HL-60 (cell line): ENCODE data around the gene TANC1.

ENCODE experiments used
- DNase-seq, 2 experiments: peaks; one replicate each; pipeline ENCODE4 v3.0.0-alpha.2; 2010 to 2020; ENCODE audit warnings: low read depth in 1 of 2, low spot score in 1 of 2
- H3K27ac ChIP-seq: fragments of 250-450 bp; sonication (Bioruptor Pico); replicated peaks from 2 replicates; pipeline ENCODE4 v1.5.1; 2020; ENCODE audit warnings: mild to moderate bottlenecking, moderate library complexity
- H3K27me3 ChIP-seq: fragments of 250-450 bp; sonication (Bioruptor Pico); 2 replicates; pipeline ENCODE4 v1.5.1; 2021; ENCODE audit warnings: mild to moderate bottlenecking, moderate library complexity; ENCODE audit not compliant: insufficient read depth, poor library complexity, severe bottlenecking
- H3K4me3 ChIP-seq: replicated peaks from 2 replicates; pipeline ENCODE4 v1.5.1; 2011; ENCODE audit warnings: mild to moderate bottlenecking, control low read depth, low read length; ENCODE audit not compliant: insufficient read depth
- GABPA ChIP-seq: IDR thresholded peaks from 2 replicates; pipeline ENCODE4 v1.6.1; 2012; ENCODE audit warnings: low read depth
- POLR2AphosphoS5 ChIP-seq: IDR thresholded peaks from 2 replicates; pipeline ENCODE4 v1.6.1; 2012; ENCODE audit warnings: low read depth
- SPI1 ChIP-seq: IDR thresholded peaks from 2 replicates; pipeline ENCODE4 v1.6.1; 2012; ENCODE audit warnings: low read depth, mild to moderate bottlenecking, borderline replicate concordance
- TF ChIP-seq, protein P1 (sequence below): IDR thresholded peaks from 2 replicates; pipeline ENCODE4 v1.6.1; 2012; ENCODE audit warnings: low read depth; ENCODE audit not compliant: insufficient replicate concordance
- TF ChIP-seq, protein P2 (sequence below): IDR thresholded peaks from one replicate; pipeline ENCODE4 v1.5.1; 2011; ENCODE audit warnings: low read length, control low read depth, inconsistent platforms; ENCODE audit not compliant: insufficient read depth

TANC1 gene

DNA sequence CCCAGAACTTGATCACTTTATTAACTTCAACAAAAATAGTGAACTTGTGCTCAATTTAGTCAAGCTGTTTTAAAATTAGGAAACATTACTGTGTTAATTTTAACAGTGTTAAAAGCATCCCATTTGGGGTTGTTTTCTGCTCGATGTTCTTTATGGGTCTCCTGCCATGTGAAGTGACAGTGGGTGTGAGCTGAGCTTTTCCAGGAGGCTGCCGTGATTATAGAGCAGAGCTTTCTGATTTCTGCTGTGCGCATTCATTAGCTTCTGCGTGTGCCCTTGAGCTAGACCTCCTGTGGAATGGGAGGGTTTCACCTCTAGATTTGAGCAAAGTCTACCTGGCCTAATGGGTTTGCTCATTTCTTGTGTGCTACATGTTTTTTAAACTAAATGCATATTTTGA is 196.6 kb downstream of the TANC1 start:
- H3K4me3 ChIP-seq, result no peak overlapping the region
- TF ChIP-seq SPI1, result no peak
- TF ChIP-seq, protein P1, sequence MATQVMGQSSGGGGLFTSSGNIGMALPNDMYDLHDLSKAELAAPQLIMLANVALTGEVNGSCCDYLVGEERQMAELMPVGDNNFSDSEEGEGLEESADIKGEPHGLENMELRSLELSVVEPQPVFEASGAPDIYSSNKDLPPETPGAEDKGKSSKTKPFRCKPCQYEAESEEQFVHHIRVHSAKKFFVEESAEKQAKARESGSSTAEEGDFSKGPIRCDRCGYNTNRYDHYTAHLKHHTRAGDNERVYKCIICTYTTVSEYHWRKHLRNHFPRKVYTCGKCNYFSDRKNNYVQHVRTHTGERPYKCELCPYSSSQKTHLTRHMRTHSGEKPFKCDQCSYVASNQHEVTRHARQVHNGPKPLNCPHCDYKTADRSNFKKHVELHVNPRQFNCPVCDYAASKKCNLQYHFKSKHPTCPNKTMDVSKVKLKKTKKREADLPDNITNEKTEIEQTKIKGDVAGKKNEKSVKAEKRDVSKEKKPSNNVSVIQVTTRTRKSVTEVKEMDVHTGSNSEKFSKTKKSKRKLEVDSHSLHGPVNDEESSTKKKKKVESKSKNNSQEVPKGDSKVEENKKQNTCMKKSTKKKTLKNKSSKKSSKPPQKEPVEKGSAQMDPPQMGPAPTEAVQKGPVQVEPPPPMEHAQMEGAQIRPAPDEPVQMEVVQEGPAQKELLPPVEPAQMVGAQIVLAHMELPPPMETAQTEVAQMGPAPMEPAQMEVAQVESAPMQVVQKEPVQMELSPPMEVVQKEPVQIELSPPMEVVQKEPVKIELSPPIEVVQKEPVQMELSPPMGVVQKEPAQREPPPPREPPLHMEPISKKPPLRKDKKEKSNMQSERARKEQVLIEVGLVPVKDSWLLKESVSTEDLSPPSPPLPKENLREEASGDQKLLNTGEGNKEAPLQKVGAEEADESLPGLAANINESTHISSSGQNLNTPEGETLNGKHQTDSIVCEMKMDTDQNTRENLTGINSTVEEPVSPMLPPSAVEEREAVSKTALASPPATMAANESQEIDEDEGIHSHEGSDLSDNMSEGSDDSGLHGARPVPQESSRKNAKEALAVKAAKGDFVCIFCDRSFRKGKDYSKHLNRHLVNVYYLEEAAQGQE, result no peak
- TF ChIP-seq, protein P2, sequence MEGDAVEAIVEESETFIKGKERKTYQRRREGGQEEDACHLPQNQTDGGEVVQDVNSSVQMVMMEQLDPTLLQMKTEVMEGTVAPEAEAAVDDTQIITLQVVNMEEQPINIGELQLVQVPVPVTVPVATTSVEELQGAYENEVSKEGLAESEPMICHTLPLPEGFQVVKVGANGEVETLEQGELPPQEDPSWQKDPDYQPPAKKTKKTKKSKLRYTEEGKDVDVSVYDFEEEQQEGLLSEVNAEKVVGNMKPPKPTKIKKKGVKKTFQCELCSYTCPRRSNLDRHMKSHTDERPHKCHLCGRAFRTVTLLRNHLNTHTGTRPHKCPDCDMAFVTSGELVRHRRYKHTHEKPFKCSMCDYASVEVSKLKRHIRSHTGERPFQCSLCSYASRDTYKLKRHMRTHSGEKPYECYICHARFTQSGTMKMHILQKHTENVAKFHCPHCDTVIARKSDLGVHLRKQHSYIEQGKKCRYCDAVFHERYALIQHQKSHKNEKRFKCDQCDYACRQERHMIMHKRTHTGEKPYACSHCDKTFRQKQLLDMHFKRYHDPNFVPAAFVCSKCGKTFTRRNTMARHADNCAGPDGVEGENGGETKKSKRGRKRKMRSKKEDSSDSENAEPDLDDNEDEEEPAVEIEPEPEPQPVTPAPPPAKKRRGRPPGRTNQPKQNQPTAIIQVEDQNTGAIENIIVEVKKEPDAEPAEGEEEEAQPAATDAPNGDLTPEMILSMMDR, result no peak
- no peak for TF ChIP-seq POLR2AphosphoS5
- no peak for TF ChIP-seq GABPA
- no peaks in the 10 kb centered on the region for H3K27me3 ChIP-seq
- no peak overlapping the region for H3K27ac ChIP-seq
- no peak for DNase-seq

DNA sequence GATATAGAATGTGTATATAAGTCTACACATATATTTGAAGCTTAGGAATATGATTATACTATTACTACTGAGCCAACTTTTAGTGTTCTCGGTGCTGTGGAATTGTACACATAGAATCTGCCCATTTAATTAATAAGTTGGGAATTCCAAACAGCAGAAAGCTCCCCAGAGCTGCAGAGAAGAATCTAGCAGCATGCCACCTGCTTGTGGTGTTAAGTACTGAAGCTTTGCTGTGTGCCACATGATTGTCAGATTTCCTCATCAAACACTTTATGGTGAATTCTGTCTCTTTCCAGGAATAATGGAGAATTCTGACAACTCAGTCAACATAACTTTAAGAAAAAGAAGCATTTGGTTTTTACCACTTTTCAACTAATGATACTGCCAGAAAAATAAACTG is 200.3 kb downstream of the TANC1 start:
- no peak overlapping the region for H3K4me3 ChIP-seq

DNA sequence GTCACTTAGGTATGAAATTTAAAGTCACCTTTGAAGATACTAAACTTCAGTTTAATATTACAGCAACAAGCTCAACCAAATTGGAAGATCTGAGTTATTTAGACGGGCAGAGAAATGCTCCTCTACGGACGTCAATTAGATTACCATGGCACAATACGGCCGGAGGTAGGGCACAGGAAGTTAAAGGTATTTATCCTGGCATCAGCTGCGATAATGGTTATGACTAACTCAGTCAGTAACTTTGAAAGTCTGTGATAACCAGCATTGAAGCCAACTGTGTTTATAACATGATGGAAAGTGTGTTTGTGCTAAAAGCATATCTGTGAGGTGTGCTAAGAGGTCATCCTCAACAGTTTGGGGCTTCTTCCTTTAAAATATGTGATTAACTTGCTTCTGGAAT is 200.7 kb downstream of the TANC1 start:
- Histone ChIP-seq H3K27ac (no peak overlapping the region), H3K4me3 (no peak overlapping the region), H3K27me3 (no peaks in the 10 kb centered on the region)
- TF ChIP-seq POLR2AphosphoS5 (no peak), GABPA (no peak), SPI1 (no peak)
- TF ChIP-seq, protein P2, result no peak
- TF ChIP-seq, protein P1, result no peak
- no peak for DNase-seq

More for the DNA sequence above, 200.3 kb downstream of the TANC1 start:
- H3K27me3 ChIP-seq, result no peaks in the 10 kb centered on the region
- no peak overlapping the region for H3K27ac ChIP-seq
- no peak for DNase-seq
- TF ChIP-seq, protein P2, result no peak
- TF ChIP-seq SPI1 (no peak), POLR2AphosphoS5 (no peak), GABPA (no peak)
- TF ChIP-seq, protein P1, result no peak
